ENCODE data around the gene CERS2.
"Not testable (repeated sequence)": the region's sequence is repeated elsewhere in the genome, so short reads cannot be mapped to it uniquely, and the experiment has no call there.

The CERS2 gene

GRCh38 chr1:150969626-150970025 lies 5.0 kb downstream of the CERS2 start:
- DNase-seq, result no peak

GRCh38 chr1:150968491-150968890 lies 6.1 kb downstream of the CERS2 start:
- no peak for DNase-seq

- DNase-seq, result no peak
Observed at GRCh38 chr1:150967936-150968335, 6.7 kb downstream of the CERS2 start.

- DNase-seq, result no peak
Observed at GRCh38 chr1:150966011-150966410, 8.6 kb downstream of the CERS2 start.

- DNase-seq, result no peak
Observed at GRCh38 chr1:150965605-150966004, 9.0 kb downstream of the CERS2 start.

- DNase-seq, result no peak
Observed at GRCh38 chr1:150964164-150964489, 10.5 kb downstream of the CERS2 start.

- DNase-seq, result no peak
Observed at GRCh38 chr1:150963321-150964163, 11.1 kb downstream of the CERS2 start.

GRCh38 chr1:150961756-150962155 lies 12.9 kb downstream of the CERS2 start:
- no peak for DNase-seq

- no peak for DNase-seq
Observed at GRCh38 chr1:150960646-150961045, 14.0 kb downstream of the CERS2 start.

- no peak for DNase-seq
Observed at GRCh38 chr1:150957666-150958065, 17.0 kb downstream of the CERS2 start.

GRCh38 chr1:150955280-150955679 lies 19.4 kb downstream of the CERS2 start:
- no peak for DNase-seq

- DNase-seq, result no peak
Observed at GRCh38 chr1:150954708-150955107, 19.9 kb downstream of the CERS2 start.

GRCh38 chr1:150944856-150945255 lies 29.8 kb downstream of the CERS2 start:
- DNase-seq, result no peak

- no peak for DNase-seq
Observed at GRCh38 chr1:150931773-150932172, 42.9 kb downstream of the CERS2 start.

GRCh38 chr1:150928775-150929174 lies 45.9 kb downstream of the CERS2 start:
- DNase-seq, result not testable (repeated sequence)

GRCh38 chr1:150928286-150928685 lies 46.3 kb downstream of the CERS2 start:
- DNase-seq, result no peak

- DNase-seq, result no peak
Observed at GRCh38 chr1:150927624-150928023, 47.0 kb downstream of the CERS2 start.

GRCh38 chr1:150926097-150926741 lies 48.4 kb downstream of the CERS2 start, which contains the start of gene SETDB1:
SETDB1 (plus strand) TSS chr1:150926363; CDS start chr1:150927715, 1,352 bp downstream.
- DNase-seq, result peak; percentile 92

- DNase-seq, result no peak
Observed at GRCh38 chr1:150925080-150925479, 49.6 kb downstream of the CERS2 start.

- peak; percentile 60 for DNase-seq
Observed at GRCh38 chr1:150922519-150922975, 52.1 kb downstream of the CERS2 start.

GRCh38 chr1:150917387-150917786 lies 57.2 kb downstream of the CERS2 start:
- DNase-seq, result no peak
